ENCODE data around the gene GRM3. TPM values are rescaled to one million over a fixed set of nuclear protein-coding genes. Genes with fewer than 3 reads are reported as not detected.

GRM3 gene
- total and polyA plus RNA-seq, 4 donors: 14.3 to 28.4 (median 24.7) TPM

- no peaks in the 10 kb centered on the region for H3K27me3 ChIP-seq (ENCODE audit: control insufficient read depth, insufficient read depth, low read length)
- H3K36me3 ChIP-seq (ENCODE audit: control insufficient read depth, insufficient read depth, low read length): no peaks in the 10 kb centered on the region
- no CpG with 5 or more reads among the region's 3 CpGs for WGBS (ENCODE audit: insufficient coverage)
- no peaks in the 10 kb centered on the region for H3K9me3 ChIP-seq (ENCODE audit: control insufficient read depth, insufficient read depth, low read length)
- DNase-seq (ENCODE audit: low read depth in 4 of 6, low spot score in 6 of 6): peak in 3 of 6 donors; percentile 12 to 62 (median 50)
- no peaks in the 10 kb centered on the region for H3K4me1 ChIP-seq (ENCODE audit: control insufficient read depth, insufficient read depth, low read length)
- H3K4me3 ChIP-seq (ENCODE audit: low read depth, low read length): no peak overlapping the region
- no peak overlapping the region for H3K27ac ChIP-seq (ENCODE audit: low read depth, low read length)
Observed at GRCh38 chr7:86668315-86668714, 24.6 kb downstream of the GRM3 start.

GRCh38 chr7:86687831-86688230 is 44.1 kb downstream of the GRM3 start:
- no peaks in the 10 kb centered on the region for H3K36me3 ChIP-seq (ENCODE audit: control insufficient read depth, insufficient read depth, low read length)
- no peaks in the 10 kb centered on the region for H3K4me1 ChIP-seq (ENCODE audit: control insufficient read depth, insufficient read depth, low read length)
- WGBS (ENCODE audit: insufficient coverage): no CpG with 5 or more reads among the region's 1 CpG
- H3K27me3 ChIP-seq (ENCODE audit: control insufficient read depth, insufficient read depth, low read length): no peaks in the 10 kb centered on the region
- H3K9me3 ChIP-seq (ENCODE audit: control insufficient read depth, insufficient read depth, low read length): no peaks in the 10 kb centered on the region
- H3K27ac ChIP-seq (ENCODE audit: low read depth, low read length): no peak overlapping the region
- DNase-seq (ENCODE audit: low read depth in 4 of 6, low spot score in 6 of 6): no peak
- H3K4me3 ChIP-seq (ENCODE audit: low read depth, low read length): no peak overlapping the region

GRCh38 chr7:86689363-86689762 is 45.7 kb downstream of the GRM3 start:
- DNase-seq (ENCODE audit: low read depth in 4 of 6, low spot score in 6 of 6): no peak
- H3K36me3 ChIP-seq (ENCODE audit: control insufficient read depth, insufficient read depth, low read length): no peaks in the 10 kb centered on the region
- H3K9me3 ChIP-seq (ENCODE audit: control insufficient read depth, insufficient read depth, low read length): no peaks in the 10 kb centered on the region
- H3K4me1 ChIP-seq (ENCODE audit: control insufficient read depth, insufficient read depth, low read length): no peaks in the 10 kb centered on the region
- no peak overlapping the region for H3K27ac ChIP-seq (ENCODE audit: low read depth, low read length)
- H3K27me3 ChIP-seq (ENCODE audit: control insufficient read depth, insufficient read depth, low read length): no peaks in the 10 kb centered on the region
- no peak overlapping the region for H3K4me3 ChIP-seq (ENCODE audit: low read depth, low read length)

GRCh38 chr7:86692755-86693154 is 49.0 kb downstream of the GRM3 start:
- 87% methylated on average over 1 of the region's 2 CpGs for WGBS (ENCODE audit: insufficient coverage)
- Histone ChIP-seq H3K27me3 (ENCODE audit: control insufficient read depth, insufficient read depth, low read length) (no peaks in the 10 kb centered on the region), H3K9me3 (ENCODE audit: control insufficient read depth, insufficient read depth, low read length) (no peaks in the 10 kb centered on the region), H3K36me3 (ENCODE audit: control insufficient read depth, insufficient read depth, low read length) (no peaks in the 10 kb centered on the region), H3K4me3 (ENCODE audit: low read depth, low read length) (no peak overlapping the region), H3K27ac (ENCODE audit: low read depth, low read length) (no peak overlapping the region), H3K4me1 (ENCODE audit: control insufficient read depth, insufficient read depth, low read length) (no peaks in the 10 kb centered on the region)
- no peak for DNase-seq (ENCODE audit: low read depth in 4 of 6, low spot score in 6 of 6)

GRCh38 chr7:86706406-86706805 is 62.7 kb downstream of the GRM3 start:
- H3K27ac ChIP-seq (ENCODE audit: low read depth, low read length): no peak overlapping the region
- H3K36me3 ChIP-seq (ENCODE audit: control insufficient read depth, insufficient read depth, low read length): no peaks in the 10 kb centered on the region
- peak in 2 of 6 donors; percentile 37 to 41 for DNase-seq (ENCODE audit: low read depth in 4 of 6, low spot score in 6 of 6)

GRCh38 chr7:86708031-86708680 is 64.4 kb downstream of the GRM3 start:
- H3K27me3 ChIP-seq (ENCODE audit: control insufficient read depth, insufficient read depth, low read length): no peaks in the 10 kb centered on the region

More at GRCh38 chr7:86706406-86706805, 62.7 kb downstream of the GRM3 start:
- no peaks in the 10 kb centered on the region for H3K9me3 ChIP-seq (ENCODE audit: control insufficient read depth, insufficient read depth, low read length)
- no peaks in the 10 kb centered on the region for H3K27me3 ChIP-seq (ENCODE audit: control insufficient read depth, insufficient read depth, low read length)
- H3K4me1 ChIP-seq (ENCODE audit: control insufficient read depth, insufficient read depth, low read length): no peaks in the 10 kb centered on the region
- no peak overlapping the region for H3K4me3 ChIP-seq (ENCODE audit: low read depth, low read length)
- 78% methylated on average over 1 of the region's 1 CpG for WGBS (ENCODE audit: insufficient coverage)

GRCh38 chr7:86720306-86720705 is 76.6 kb downstream of the GRM3 start:
- Histone ChIP-seq H3K4me1 (ENCODE audit: control insufficient read depth, insufficient read depth, low read length) (no peaks in the 10 kb centered on the region), H3K27ac (ENCODE audit: low read depth, low read length) (no peak overlapping the region), H3K27me3 (ENCODE audit: control insufficient read depth, insufficient read depth, low read length) (no peaks in the 10 kb centered on the region), H3K36me3 (ENCODE audit: control insufficient read depth, insufficient read depth, low read length) (no peaks in the 10 kb centered on the region), H3K9me3 (ENCODE audit: control insufficient read depth, insufficient read depth, low read length) (no peaks in the 10 kb centered on the region), H3K4me3 (ENCODE audit: low read depth, low read length) (no peak overlapping the region)
- no peak for DNase-seq (ENCODE audit: low read depth in 4 of 6, low spot score in 6 of 6)
- WGBS (ENCODE audit: insufficient coverage): 83% methylated on average over 1 of the region's 1 CpG

More at GRCh38 chr7:86708031-86708680, 64.4 kb downstream of the GRM3 start:
- peak; percentile 60 to 93 (median 71) for DNase-seq (ENCODE audit: low read depth in 4 of 6, low spot score in 6 of 6)
- H3K9me3 ChIP-seq (ENCODE audit: control insufficient read depth, insufficient read depth, low read length): no peaks in the 10 kb centered on the region
- no peaks in the 10 kb centered on the region for H3K36me3 ChIP-seq (ENCODE audit: control insufficient read depth, insufficient read depth, low read length)
- peak overlapping the region; percentile 45 for H3K27ac ChIP-seq (ENCODE audit: low read depth, low read length)
- H3K4me3 ChIP-seq (ENCODE audit: low read depth, low read length): no peak overlapping the region
- WGBS (ENCODE audit: insufficient coverage): 17% methylated on average over 3 of the region's 6 CpGs
- no peaks in the 10 kb centered on the region for H3K4me1 ChIP-seq (ENCODE audit: control insufficient read depth, insufficient read depth, low read length)

- WGBS (ENCODE audit: insufficient coverage): 100% methylated on average over 3 of the region's 4 CpGs
- DNase-seq (ENCODE audit: low read depth in 4 of 6, low spot score in 6 of 6): no peak
- no peak overlapping the region for H3K27ac ChIP-seq (ENCODE audit: low read depth, low read length)
Observed at GRCh38 chr7:86733783-86734182, 90.1 kb downstream of the GRM3 start.

GRCh38 chr7:86745013-86745745 is 101.5 kb downstream of the GRM3 start:
- peak in 2 of 6 donors; percentile 26 to 60 for DNase-seq (ENCODE audit: low read depth in 4 of 6, low spot score in 6 of 6)

More at GRCh38 chr7:86733783-86734182, 90.1 kb downstream of the GRM3 start:
- no peak overlapping the region for H3K4me3 ChIP-seq (ENCODE audit: low read depth, low read length)
- H3K27me3 ChIP-seq (ENCODE audit: control insufficient read depth, insufficient read depth, low read length): no peaks in the 10 kb centered on the region
- H3K4me1 ChIP-seq (ENCODE audit: control insufficient read depth, insufficient read depth, low read length): no peaks in the 10 kb centered on the region
- no peaks in the 10 kb centered on the region for H3K36me3 ChIP-seq (ENCODE audit: control insufficient read depth, insufficient read depth, low read length)
- peaks cover 2% of the 10 kb centered on the region for H3K9me3 ChIP-seq (ENCODE audit: control insufficient read depth, insufficient read depth, low read length)

GRCh38 chr7:86747698-86748097 is 104.0 kb downstream of the GRM3 start:
- H3K9me3 ChIP-seq (ENCODE audit: control insufficient read depth, insufficient read depth, low read length): no peaks in the 10 kb centered on the region
- H3K27ac ChIP-seq (ENCODE audit: low read depth, low read length): no peak overlapping the region
- H3K4me3 ChIP-seq (ENCODE audit: low read depth, low read length): no peak overlapping the region
- no CpG with 5 or more reads among the region's 3 CpGs for WGBS (ENCODE audit: insufficient coverage)
- H3K36me3 ChIP-seq (ENCODE audit: control insufficient read depth, insufficient read depth, low read length): no peaks in the 10 kb centered on the region
- H3K4me1 ChIP-seq (ENCODE audit: control insufficient read depth, insufficient read depth, low read length): no peaks in the 10 kb centered on the region
- peak in 5 of 6 donors; percentile 22 to 95 (median 59) for DNase-seq (ENCODE audit: low read depth in 4 of 6, low spot score in 6 of 6)
- H3K27me3 ChIP-seq (ENCODE audit: control insufficient read depth, insufficient read depth, low read length): no peaks in the 10 kb centered on the region

More at GRCh38 chr7:86745013-86745745, 101.5 kb downstream of the GRM3 start:
- H3K36me3 ChIP-seq (ENCODE audit: control insufficient read depth, insufficient read depth, low read length): no peaks in the 10 kb centered on the region
- H3K9me3 ChIP-seq (ENCODE audit: control insufficient read depth, insufficient read depth, low read length): no peaks in the 10 kb centered on the region
- H3K4me3 ChIP-seq (ENCODE audit: low read depth, low read length): no peak overlapping the region
- H3K27me3 ChIP-seq (ENCODE audit: control insufficient read depth, insufficient read depth, low read length): no peaks in the 10 kb centered on the region
- WGBS (ENCODE audit: insufficient coverage): 60% methylated on average over 1 of the region's 3 CpGs
- no peaks in the 10 kb centered on the region for H3K4me1 ChIP-seq (ENCODE audit: control insufficient read depth, insufficient read depth, low read length)
- H3K27ac ChIP-seq (ENCODE audit: low read depth, low read length): no peak overlapping the region
